Measurements from ENCODE around the gene KRTAP10-7.

The KRTAP10-7 gene

GRCh38 chr21:44647222-44647552 lies 46.8 kb downstream of the KRTAP10-7 start:
- H3K4me3 ChIP-seq (ENCODE audit: low read depth, low read length) = no peak overlapping the region
- DNase-seq (ENCODE audit: low read depth) = no peak

- no peak overlapping the region for H3K4me3 ChIP-seq (ENCODE audit: low read depth, low read length)
- no peak for DNase-seq (ENCODE audit: low read depth)
These were observed 48.3 kb downstream of the KRTAP10-7 start for GRCh38 chr21:44648557-44649311.

- no peak for DNase-seq (ENCODE audit: low read depth)
- H3K4me3 ChIP-seq (ENCODE audit: low read depth, low read length) = no peak overlapping the region
These were observed 49.2 kb downstream of the KRTAP10-7 start for GRCh38 chr21:44649521-44650100.

GRCh38 chr21:44650265-44650972 lies 50.0 kb downstream of the KRTAP10-7 start:
- no peak overlapping the region for H3K4me3 ChIP-seq (ENCODE audit: low read depth, low read length)
- DNase-seq (ENCODE audit: low read depth) = no peak

GRCh38 chr21:44650973-44651675 lies 50.7 kb downstream of the KRTAP10-7 start:
- no peak for DNase-seq (ENCODE audit: low read depth)
- no peak overlapping the region for H3K4me3 ChIP-seq (ENCODE audit: low read depth, low read length)

Measured in skeletal muscle cell (primary cell).